ENCODE measurements around the gene FGB.

FGB gene

GRCh38 chr4:154597798-154598774 lies 35.3 kb downstream of the FGB start:
- DNase-seq: no peak

GRCh38 chr4:154602404-154603020 lies 39.7 kb downstream of the FGB start:
- no peak for DNase-seq

- DNase-seq: no peak
Measured at GRCh38 chr4:154603033-154603943, 40.5 kb downstream of the FGB start.

GRCh38 chr4:154604696-154605200 lies 41.9 kb downstream of the FGB start:
- DNase-seq: no peak

GRCh38 chr4:154606728-154607723 lies 44.2 kb downstream of the FGB start:
- no peak for DNase-seq

- DNase-seq: no peak
Measured at GRCh38 chr4:154608361-154609252, 45.8 kb downstream of the FGB start.

GRCh38 chr4:154609532-154609931 lies 46.7 kb downstream of the FGB start:
- no peak for DNase-seq

GRCh38 chr4:154610582-154610981 lies 47.8 kb downstream of the FGB start:
- DNase-seq: no peak

- no peak for DNase-seq
Measured at GRCh38 chr4:154611833-154612232, 49.0 kb downstream of the FGB start.

GRCh38 chr4:154612472-154613414 lies 49.9 kb downstream of the FGB start, which contains the start of gene FGG:
TSS of gene FGG (minus strand) at chr4:154612656. CDS start at chr4:154612609, 47 bp downstream.
- no peak for DNase-seq

GRCh38 chr4:154614306-154614705 lies 51.5 kb downstream of the FGB start:
- DNase-seq: no peak

- DNase-seq: no peak
Measured at GRCh38 chr4:154615211-154615610, 52.4 kb downstream of the FGB start.

- no peak for DNase-seq
Measured at GRCh38 chr4:154616287-154616686, 53.5 kb downstream of the FGB start.

GRCh38 chr4:154616731-154617130 lies 53.9 kb downstream of the FGB start:
- no peak for DNase-seq

GRCh38 chr4:154617820-154618317 lies 55.1 kb downstream of the FGB start:
- no peak for DNase-seq

GRCh38 chr4:154618708-154619315 lies 56.0 kb downstream of the FGB start:
- DNase-seq: peak in 2 of 3 experiments; percentile 49 to 77

- no peak for DNase-seq
Measured at GRCh38 chr4:154620111-154620510, 57.3 kb downstream of the FGB start.
